Activated CD4-positive, alpha-beta T cell treated with anti-CD3 and anti-CD28 coated beads for 48 hours (primary cell): ENCODE results near the gene MYRF.
A peak's percentile ranks its signal among the peaks of the same experiment; 100 is the strongest.

Source experiments
- DNase-seq: peaks from one replicate; pipeline ENCODE4 v3.0.0-alpha.2; 2020

Gene MYRF

GRCh38 chr11:61719978-61720377 is 32.5 kb upstream of the MYRF start:
- DNase-seq, result no peak

DNA sequence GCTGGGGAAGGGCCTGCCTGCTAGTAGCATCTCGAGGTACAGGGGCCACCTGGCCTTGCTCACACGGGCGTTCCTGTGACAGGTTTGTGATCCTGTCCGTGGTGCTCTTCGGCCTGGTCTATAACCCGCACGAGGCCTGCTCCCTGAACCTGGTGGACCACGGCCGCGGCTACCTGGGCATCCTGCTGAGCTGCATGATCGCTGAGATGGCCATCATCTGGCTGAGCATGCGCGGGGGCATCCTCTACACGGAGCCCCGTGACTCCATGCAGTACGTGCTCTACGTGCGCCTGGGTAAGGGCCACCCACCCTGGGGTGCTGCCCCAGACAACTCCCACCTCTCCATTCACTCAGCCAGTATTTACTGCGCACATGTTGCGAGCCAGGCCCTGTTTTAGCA is 31.8 kb upstream of the MYRF start:
- DNase-seq, result no peak

- DNase-seq, result no peak
These were observed 28.0 kb upstream of the MYRF start for GRCh38 chr11:61724437-61724836.

DNA sequence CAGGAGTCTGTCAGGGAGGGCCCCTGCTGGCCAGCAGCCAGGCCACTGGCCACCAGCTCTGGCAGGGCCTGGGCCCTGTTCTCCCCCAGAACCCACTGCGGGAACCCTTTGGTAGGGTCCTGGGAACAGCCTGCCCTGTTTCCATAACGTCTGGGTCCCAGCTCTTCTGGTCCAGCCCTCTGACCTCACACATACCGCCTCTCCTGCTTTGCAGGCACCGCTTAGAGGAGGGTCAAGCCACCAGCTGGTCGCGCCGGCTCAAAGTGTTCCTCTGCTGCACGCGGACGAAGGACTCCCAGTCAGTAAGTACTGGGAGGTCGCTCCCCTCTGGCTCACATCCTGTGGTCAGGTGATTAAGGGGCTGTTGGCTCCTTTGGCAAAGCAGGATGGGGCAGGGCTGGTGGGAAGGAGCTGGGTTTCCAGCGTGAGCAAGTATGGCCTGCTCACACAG is 26.6 kb upstream of the MYRF start:
- DNase-seq, result no peak

- DNase-seq, result no peak
These were observed 25.7 kb upstream of the MYRF start for GRCh38 chr11:61726775-61727174.

DNA sequence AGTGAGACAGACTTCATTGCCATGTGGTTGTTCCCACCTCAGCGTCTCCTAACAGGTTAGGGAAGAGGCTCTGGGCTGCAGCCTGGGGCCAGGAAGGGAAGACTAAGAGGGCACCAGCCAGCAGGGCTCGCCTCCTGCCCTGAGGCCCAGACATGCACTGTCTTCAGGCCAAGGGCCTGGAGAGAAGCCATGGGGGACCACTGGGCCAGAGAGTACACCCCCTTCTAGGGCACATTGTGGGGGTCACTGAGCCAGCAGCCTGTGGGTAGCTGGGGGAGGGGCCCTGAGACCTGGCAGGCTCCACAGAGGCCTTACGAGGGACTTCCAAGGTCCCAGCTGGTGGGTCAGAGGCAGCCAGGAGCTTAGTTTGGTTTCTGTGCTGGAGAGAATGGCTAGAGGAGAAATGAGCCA is 25.0 kb upstream of the MYRF start:
- no peak for DNase-seq

- no peak for DNase-seq
These were observed 24.1 kb upstream of the MYRF start for GRCh38 chr11:61728066-61728939.

GRCh38 chr11:61728940-61729219 is 23.6 kb upstream of the MYRF start:
- DNase-seq, result peak; percentile 11

DNA sequence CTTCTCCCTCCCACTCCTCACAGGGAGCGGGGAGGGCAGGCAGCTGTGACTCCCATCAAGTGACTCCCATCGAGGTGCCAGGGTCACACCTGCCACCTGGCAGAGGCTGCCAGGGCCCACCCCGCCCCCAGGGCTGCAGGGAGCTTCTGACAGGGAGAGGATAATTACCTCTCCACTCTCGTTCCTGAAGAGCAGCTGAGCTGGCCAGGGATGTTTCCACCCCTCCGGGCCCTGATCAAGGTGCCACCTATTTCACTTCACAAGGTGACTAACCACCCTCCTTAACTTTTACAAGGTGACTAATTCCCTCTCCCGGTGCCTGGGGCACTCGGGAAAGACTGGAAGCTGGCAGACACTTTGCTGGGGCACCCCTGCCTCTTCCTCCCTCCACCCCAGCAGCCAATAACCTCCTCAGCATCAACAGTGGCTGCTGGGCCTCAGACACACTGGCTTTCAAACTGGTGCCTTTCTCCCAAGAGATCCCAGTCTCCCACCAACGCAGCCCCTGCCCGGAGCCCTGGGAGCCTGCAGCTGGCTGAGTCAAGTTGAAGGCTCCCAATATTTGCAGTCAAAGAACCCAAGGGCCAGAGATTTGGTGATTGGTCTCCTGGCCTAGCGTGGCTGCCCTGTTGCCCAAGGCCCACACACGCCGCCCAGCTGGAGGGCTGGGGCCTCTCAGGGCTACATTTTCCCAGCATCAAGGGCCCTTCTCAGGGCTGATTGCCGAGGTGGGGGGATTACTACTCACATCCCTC is 22.0 kb upstream of the MYRF start:
- no peak for DNase-seq

DNA sequence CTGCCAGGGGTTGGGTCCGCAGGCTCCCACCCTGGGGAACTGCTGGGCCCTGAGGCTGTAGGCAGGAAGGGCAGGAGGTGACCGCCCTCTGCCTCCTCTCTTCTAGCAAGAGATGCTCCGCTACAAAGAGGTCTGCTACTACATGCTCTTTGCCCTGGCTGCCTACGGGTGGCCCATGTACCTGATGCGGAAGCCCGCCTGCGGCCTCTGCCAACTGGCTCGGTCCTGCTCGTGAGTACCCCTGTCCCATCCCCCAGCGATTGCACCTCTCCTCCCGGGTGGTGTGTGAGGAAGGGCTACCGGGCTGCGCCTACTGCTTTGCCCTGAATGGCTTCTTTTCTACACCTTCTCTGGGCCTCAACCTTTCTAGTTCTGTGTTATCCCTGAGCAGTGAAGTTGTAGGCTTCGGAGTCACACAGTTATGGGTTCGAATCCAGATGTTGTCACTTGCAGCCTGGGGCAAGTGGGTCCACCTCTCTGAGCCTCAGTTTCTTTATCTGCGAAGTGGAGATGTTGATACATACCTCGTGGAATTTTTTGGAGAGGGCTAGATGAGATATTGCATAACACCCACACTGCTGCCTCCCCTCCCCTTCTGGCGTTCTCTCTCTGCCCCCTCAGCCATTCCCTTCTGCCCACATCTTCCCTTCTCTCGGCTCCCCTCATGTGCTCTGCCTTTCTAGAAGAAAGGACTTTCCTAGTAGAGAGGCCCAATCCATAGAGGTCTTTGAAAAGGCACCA is 21.1 kb upstream of the MYRF start:
- DNase-seq, result no peak

DNA sequence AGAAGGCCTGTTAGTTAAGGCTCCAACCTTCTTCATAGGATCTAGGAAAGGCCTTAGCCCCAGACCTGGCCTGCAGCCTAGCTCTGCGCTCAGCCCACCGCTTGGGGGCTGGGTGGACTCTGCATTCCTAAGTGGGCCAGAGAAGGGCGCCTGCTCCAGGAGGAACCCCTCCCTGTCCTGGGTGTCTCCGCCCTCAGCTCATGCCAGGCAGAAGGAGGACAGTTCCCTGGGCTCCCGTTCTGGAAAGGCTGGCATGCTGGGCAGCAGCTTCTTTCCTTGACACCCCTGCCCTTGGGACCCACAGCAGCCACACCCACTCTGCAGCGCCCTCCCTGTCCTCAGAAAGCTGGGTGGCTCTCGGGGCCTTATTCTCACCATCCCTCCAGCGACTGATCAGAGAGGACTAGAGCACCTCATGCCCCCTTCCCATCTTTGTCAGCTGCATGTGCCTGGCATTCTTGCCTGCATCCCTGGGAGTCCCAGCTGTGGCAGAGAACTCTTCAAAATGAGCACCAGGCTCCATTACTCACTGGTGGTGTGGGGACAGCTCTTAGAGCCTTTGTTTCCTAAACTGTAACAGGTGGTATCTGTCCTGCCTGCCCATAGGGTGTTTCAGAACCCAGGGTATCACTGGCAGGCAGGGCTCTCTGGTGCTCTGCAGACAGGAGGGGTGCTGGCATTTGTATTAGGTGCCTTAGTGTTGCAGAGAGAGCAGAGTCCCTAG is 20.3 kb upstream of the MYRF start:
- DNase-seq, result no peak

DNA sequence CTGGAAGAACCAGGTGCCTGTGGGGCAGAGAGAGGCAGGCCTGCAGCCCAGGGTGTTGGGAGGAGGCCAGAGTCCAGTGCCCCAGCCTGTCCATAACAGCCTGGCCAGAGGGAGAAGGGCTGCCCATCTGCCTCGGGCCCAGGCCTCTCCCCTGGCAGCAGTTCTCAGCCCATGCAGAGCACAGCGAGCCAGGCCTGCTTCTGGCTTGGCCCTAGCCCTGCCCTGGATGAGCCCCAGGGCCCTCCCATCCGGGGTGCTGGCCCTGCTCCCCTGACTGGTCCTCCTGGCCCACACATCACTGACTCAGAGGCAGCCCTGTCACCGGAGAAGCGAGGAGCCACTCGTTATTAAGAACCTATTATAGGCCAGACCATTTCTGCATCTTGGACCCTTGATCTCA is 19.7 kb upstream of the MYRF start:
- DNase-seq, result no peak

- DNase-seq, result peak; percentile 90
These were observed 19.1 kb upstream of the MYRF start for GRCh38 chr11:61733120-61733978.

DNA sequence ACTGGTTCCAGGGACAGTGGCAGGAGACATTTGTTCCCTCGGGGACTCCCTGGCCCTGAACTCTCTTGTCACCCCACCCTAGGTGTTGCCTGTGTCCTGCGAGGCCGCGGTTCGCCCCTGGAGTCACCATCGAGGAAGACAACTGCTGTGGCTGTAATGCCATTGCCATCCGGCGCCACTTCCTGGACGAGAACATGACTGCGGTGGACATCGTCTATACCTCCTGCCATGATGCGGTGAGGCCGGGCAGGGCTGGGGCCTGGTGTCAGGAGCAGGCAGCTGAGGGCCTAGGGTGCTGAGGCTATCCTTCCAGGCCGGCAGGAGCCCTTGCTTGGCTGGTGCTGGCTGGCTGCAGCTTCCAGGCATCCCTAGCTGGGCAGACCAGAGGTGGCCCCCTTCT is 17.7 kb upstream of the MYRF start:
- no peak for DNase-seq

- no peak for DNase-seq
These were observed 17.0 kb upstream of the MYRF start for GRCh38 chr11:61735391-61735790.

- no peak for DNase-seq
These were observed 16.1 kb upstream of the MYRF start for GRCh38 chr11:61736310-61736709.

GRCh38 chr11:61737131-61737530 is 15.3 kb upstream of the MYRF start:
- no peak for DNase-seq

DNA sequence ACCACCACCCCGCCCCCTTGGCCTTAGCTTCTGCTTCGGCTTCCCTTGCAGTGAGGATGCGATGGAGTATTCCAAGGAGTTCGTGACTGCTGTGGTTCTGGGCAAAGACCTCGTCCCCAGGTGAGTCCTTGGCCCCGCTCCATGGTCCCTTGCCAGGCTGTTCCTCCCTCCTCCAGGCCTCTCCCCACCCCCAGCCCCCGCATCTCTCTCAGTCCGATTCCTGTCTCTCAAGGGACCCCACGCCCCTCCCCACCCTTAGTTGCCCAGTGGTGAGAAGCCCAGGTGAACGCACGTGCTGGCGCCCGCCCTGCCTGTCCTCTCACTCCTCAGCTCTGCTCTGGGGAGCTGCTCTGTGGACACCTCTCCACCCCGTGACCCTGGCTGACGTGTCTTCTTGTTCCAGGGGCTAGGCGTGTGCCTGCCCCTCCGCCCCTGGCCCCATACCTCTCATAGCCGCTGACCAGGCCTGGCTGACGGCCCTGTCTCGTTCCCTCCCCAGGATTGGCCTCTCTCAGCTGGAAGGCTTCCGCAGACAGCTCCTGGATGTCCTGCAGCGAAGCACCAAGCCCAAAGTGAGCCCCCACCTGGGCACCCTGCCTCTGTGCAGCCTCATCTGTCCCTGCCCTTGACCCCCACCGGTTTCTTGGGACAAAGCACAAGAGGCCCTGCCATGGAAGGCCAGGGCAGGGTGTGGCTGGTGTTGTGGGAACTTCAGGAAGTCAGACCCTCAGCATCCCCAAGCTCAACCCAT is 14.6 kb upstream of the MYRF start:
- DNase-seq, result no peak

DNA sequence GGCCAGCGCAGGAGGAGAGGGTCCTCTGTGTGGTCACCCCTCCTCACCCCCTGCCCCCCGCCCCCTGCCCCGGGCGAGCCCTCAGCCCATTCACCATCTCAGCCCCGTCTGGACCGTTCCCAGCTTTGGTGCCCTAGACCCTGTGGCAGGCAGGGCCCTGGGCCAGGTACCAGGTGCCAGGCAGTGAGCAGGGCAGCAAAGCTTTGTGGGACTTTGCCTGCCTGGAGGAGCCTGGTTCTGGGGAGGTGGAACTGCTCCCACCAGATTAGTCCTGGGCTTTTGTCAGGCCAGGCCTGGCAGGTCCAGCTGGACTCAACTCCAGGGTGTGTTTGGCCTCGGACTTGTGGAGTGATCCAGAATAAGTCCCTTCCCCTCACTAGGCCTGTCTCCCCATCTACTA is 13.7 kb upstream of the MYRF start:
- DNase-seq, result no peak

- no peak for DNase-seq
These were observed 13.0 kb upstream of the MYRF start for GRCh38 chr11:61739413-61739812.

- DNase-seq, result no peak
These were observed 12.5 kb upstream of the MYRF start for GRCh38 chr11:61739966-61740365.
